ENCODE measurements around the gene ADAMTSL1.

ADAMTSL1 gene

DNA sequence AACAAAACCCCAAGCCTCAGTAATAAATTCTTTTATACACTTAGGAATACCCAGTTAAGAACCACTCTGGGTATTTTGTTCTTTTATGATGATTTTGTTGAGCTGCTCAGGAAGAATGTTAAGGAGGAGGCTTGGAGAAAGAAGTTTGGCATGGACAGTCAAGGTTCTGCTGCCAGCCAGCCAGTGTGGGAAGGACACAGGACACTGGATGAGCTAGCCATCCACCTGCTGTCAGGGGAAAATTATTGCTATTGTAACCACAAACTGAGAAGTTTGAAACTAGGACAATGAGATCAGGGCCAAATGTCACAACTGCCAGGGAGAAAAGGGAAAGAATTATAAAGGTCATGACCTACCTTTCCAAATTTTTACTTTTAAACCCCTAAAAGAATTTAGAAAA lies 25.9 kb upstream of the ADAMTSL1 start:
- Histone ChIP-seq H3K4me2 (no peak overlapping the region), H3K36me3 (ENCODE audit: insufficient read depth) (no peaks in the 10 kb centered on the region), H3K4me3 (IDR thresholded peaks at IDR 0.05; ENCODE audit: insufficient read depth, low read depth, low read length) (no peak overlapping the region), H3K9ac (no peak overlapping the region), H4K20me1 (ENCODE audit: insufficient read depth) (no peaks in the 10 kb centered on the region), H3K4me1 (ENCODE audit: low read depth, poor library complexity, severe bottlenecking) (no peaks in the 10 kb centered on the region), H3K79me2 (ENCODE audit: insufficient read depth, low read depth) (no peaks in the 10 kb centered on the region), H2AFZ (ENCODE audit: low read depth) (no peak overlapping the region), H3K27ac (no peak overlapping the region), H3K27me3 (ENCODE audit: insufficient read depth, low read depth) (no peaks in the 10 kb centered on the region)
- TF ChIP-seq, protein P1, sequence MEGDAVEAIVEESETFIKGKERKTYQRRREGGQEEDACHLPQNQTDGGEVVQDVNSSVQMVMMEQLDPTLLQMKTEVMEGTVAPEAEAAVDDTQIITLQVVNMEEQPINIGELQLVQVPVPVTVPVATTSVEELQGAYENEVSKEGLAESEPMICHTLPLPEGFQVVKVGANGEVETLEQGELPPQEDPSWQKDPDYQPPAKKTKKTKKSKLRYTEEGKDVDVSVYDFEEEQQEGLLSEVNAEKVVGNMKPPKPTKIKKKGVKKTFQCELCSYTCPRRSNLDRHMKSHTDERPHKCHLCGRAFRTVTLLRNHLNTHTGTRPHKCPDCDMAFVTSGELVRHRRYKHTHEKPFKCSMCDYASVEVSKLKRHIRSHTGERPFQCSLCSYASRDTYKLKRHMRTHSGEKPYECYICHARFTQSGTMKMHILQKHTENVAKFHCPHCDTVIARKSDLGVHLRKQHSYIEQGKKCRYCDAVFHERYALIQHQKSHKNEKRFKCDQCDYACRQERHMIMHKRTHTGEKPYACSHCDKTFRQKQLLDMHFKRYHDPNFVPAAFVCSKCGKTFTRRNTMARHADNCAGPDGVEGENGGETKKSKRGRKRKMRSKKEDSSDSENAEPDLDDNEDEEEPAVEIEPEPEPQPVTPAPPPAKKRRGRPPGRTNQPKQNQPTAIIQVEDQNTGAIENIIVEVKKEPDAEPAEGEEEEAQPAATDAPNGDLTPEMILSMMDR (conservative IDR thresholded peaks at IDR 0.05; ENCODE audit: low read depth, low read length) = no peak

- H3K4me3 ChIP-seq (IDR thresholded peaks at IDR 0.05; ENCODE audit: insufficient read depth, low read depth, low read length) = no peak overlapping the region
- TF ChIP-seq, protein P1 (conservative IDR thresholded peaks at IDR 0.05; ENCODE audit: low read depth, low read length) = no peak
- H3K4me2 ChIP-seq = no peak overlapping the region
- H3K9ac ChIP-seq = no peak overlapping the region
- no peaks in the 10 kb centered on the region for H3K27me3 ChIP-seq (ENCODE audit: insufficient read depth, low read depth)
- no peaks in the 10 kb centered on the region for H3K4me1 ChIP-seq (ENCODE audit: low read depth, poor library complexity, severe bottlenecking)
- H3K27ac ChIP-seq = no peak overlapping the region
- H3K36me3 ChIP-seq (ENCODE audit: insufficient read depth) = no peaks in the 10 kb centered on the region
- H4K20me1 ChIP-seq (ENCODE audit: insufficient read depth) = no peaks in the 10 kb centered on the region
- H3K79me2 ChIP-seq (ENCODE audit: insufficient read depth, low read depth) = no peaks in the 10 kb centered on the region
- H2AFZ ChIP-seq (ENCODE audit: low read depth) = no peak overlapping the region
Observed at GRCh38 chr9:18451406-18451805, 22.5 kb upstream of the ADAMTSL1 start.

GRCh38 chr9:18452276-18452675 lies 21.7 kb upstream of the ADAMTSL1 start:
- TF ChIP-seq, protein P1 (conservative IDR thresholded peaks at IDR 0.05; ENCODE audit: low read depth, low read length) = no peak
- Histone ChIP-seq H3K9ac (no peak overlapping the region), H3K4me2 (no peak overlapping the region), H3K4me3 (IDR thresholded peaks at IDR 0.05; ENCODE audit: insufficient read depth, low read depth, low read length) (no peak overlapping the region), H4K20me1 (ENCODE audit: insufficient read depth) (no peaks in the 10 kb centered on the region), H3K27ac (no peak overlapping the region), H3K4me1 (ENCODE audit: low read depth, poor library complexity, severe bottlenecking) (no peaks in the 10 kb centered on the region), H2AFZ (ENCODE audit: low read depth) (no peak overlapping the region), H3K79me2 (ENCODE audit: insufficient read depth, low read depth) (no peaks in the 10 kb centered on the region), H3K36me3 (ENCODE audit: insufficient read depth) (no peaks in the 10 kb centered on the region), H3K27me3 (ENCODE audit: insufficient read depth, low read depth) (no peaks in the 10 kb centered on the region)

- Histone ChIP-seq H3K27ac (no peak overlapping the region), H4K20me1 (ENCODE audit: insufficient read depth) (no peaks in the 10 kb centered on the region), H3K4me3 (IDR thresholded peaks at IDR 0.05; ENCODE audit: insufficient read depth, low read depth, low read length) (no peak overlapping the region), H3K27me3 (ENCODE audit: insufficient read depth, low read depth) (no peaks in the 10 kb centered on the region), H3K9ac (no peak overlapping the region), H3K4me2 (no peak overlapping the region), H2AFZ (ENCODE audit: low read depth) (no peak overlapping the region), H3K4me1 (ENCODE audit: low read depth, poor library complexity, severe bottlenecking) (no peaks in the 10 kb centered on the region), H3K79me2 (ENCODE audit: insufficient read depth, low read depth) (no peaks in the 10 kb centered on the region), H3K36me3 (ENCODE audit: insufficient read depth) (no peaks in the 10 kb centered on the region)
- TF ChIP-seq, protein P1 (conservative IDR thresholded peaks at IDR 0.05; ENCODE audit: low read depth, low read length) = no peak
Observed at GRCh38 chr9:18456624-18457237, 17.2 kb upstream of the ADAMTSL1 start.

Data from KMS-11 (cell line).